Midbrain (tissue), 1 donor: ENCODE results near the gene PRKAR1B.
A peak's percentile ranks its signal among the peaks of the same experiment; 100 is the strongest.
"Not testable (repeated sequence)": the region's sequence is repeated elsewhere in the genome, so short reads cannot be mapped to it uniquely, and the experiment has no call there.

ENCODE experiments used
- DNase-seq: peaks from one replicate; lab custom pipeline; 2025; lab: John Stamatoyannopoulos, UW

The PRKAR1B gene

DNA sequence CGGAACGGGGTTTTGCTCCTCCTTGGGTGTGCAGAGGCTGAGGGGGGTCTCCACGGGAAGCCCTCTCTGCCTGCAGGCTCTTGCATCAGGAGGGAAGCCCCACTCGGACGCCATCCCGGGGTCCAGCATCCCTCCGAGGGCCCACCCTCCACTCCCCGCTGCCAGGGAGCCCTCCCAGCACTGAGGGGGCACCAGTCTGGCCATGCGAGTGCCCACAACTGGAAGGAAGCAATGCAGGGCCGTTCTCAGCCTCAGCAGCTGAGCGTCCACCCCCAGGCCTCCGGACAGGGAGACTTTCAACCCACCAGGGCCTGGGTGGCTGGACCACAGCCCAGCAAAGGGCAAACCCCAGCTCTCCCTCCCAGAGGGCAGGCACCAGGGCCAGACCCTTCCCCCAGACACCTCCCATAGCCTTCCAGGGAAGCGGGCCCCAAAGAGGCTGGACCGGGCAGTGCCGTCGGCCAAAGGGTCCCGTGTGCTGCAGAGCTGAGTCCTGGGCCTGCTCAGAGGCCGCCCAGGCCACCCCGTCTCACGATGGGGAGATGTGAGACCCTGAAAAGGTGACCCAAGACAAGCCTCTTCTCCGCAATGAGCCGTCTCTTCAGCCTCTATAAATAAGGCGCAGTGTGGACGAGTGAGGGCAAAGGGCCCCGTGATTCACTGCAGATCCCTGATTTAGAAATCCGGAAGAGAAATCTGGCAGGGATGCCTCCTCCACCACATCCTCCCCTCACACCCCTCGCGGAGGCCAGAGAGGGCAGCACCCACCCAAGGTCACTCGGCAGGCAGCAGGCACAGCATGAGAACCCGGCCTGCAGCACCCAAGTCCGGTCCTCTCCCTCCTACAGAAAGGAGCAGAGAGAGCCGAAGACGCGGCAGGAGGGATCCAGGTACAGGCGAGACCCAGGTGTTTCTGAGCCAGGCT lies 82.4 kb downstream of the PRKAR1B start:
- no peak for DNase-seq

DNA sequence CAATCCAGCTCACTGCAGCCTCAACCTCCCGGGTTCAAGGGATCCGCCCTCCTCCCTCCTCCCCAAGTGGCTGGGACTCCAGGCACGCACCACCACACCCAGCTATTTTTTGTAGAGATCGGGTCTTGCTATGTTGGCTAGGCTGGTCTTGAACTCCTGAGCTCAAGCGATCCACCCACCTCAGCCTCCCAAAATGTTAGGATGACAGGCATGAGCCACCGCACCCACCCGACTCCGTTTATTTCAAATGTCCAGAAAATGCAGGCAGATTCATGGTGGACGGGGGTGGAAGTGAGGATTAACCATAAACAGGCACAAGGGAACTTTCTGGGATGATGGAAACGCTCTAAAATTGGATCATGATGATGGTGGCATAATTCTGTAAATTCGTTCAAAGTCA lies 85.1 kb downstream of the PRKAR1B start:
- no peak for DNase-seq

DNA sequence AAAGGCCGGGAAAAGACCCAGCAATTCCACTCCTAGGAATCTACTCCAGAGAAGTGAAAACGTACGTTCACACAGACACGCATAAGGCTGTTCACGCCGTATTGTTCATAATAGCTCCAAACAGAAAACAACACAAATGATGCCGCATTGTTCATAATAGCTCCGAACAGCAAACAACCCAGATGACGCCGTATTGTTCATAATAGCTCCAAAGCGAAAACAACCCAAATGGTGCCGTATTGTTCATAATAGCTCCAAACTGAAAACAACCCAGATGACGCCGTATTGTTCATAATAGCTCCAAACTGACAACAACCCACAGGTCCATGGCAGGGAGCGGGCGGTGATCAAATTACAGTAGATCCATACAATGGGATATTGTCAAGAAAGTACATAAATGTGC lies 85.8 kb downstream of the PRKAR1B start:
- DNase-seq = no peak

DNA sequence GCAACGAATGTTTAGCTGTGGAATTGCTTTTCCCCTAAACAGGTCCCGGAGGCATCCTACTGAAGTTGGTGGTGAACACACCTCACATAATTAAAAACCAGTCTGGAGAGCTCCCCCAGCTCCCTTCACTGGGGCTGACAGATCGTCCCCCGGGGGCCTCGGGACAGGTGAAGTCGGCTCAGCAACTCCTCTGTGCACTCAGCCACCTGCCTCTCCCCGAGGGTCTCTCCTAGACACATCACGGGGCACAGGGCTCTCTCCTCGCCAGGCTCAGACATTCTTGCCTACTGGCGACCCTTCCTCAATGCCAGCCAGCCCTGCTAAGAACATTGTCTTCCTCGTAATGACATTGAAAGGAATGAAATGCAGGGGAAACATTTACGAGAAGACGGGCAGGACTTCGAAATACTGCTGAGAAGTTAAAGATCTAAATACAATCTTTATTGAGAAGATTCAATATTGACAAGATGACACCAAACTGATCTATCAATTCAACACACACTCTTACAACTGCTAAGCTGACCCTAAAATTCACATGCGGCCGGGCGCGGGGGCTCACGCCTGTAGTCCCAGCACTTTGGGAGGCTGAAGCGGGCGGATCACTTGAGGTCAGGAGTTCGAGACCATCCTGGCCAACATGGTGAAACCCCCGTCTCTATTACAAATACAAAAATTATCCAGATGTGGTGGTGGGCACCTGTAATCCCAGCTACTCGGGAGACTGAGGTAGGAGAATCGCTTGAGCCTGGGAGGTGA lies 88.6 kb downstream of the PRKAR1B start:
- DNase-seq = no peak

DNA sequence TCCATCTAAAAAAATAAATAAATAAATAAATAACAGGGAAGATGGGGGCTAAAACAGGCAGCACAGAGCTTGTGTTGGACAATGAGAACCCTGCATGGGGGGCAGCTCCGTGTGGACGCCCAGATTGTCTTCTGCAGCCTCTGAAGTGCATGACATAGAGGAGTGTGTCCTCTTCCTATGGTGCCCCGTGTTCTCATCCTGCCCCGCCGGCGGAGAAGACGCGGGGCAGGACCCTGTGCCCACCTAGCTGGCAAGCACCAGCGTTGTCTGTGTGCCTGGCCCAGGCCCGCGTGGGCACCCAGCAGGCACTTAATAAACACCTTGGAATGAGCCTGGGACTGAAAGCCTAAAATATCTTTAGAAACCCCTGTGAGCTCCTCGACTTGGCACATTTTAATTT lies 89.3 kb downstream of the PRKAR1B start:
- DNase-seq = no peak

DNA sequence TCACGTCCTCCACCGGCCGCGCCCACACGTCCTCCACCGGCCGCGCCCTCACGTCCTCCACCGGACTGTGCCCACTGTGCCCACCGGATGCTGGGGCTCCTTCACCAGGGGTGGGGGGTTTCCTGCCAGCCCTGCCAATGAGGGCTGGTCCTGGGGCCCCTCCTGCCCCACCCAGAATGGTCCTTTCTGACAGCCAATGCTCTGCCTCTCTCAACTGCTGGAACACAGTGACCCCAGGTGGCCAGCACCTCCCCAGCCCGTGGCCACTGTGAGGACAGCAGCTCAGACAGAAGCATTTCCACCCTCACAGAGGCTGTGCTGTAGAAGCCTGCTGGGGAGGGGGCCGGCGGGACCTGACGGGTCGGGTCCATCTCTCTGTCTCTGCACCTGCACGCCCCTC lies 90.7 kb downstream of the PRKAR1B start:
- peak; percentile 25 for DNase-seq

DNA sequence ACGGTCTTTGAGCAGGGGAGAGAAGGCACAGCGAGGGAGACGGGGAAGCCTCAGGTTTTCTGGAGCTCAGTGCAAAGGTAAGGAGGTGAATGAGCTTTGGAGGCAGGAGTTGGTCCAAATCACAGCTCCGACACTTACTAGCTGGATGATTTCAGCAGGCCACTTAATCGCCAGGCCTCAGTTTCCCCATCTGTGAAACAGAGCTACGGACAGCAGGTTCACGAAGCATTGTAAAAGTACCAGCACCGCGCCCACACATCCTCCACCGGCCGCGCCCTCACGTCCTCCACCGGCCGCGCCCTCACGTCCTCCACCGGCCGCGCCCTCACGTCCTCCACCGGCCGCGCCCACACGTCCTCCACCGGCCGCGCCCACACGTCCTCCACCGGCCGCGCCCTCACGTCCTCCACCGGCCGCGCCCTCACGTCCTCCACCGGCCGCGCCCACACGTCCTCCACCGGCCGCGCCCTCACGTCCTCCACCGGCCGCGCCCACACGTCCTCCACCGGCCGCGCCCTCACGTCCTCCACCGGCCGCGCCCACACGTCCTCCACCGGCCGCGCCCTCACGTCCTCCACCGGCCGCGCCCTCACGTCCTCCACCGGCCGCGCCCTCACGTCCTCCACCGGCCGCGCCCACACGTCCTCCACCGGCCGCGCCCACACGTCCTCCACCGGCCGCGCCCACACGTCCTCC lies 91.2 kb downstream of the PRKAR1B start:
- DNase-seq = not testable (repeated sequence)

DNA sequence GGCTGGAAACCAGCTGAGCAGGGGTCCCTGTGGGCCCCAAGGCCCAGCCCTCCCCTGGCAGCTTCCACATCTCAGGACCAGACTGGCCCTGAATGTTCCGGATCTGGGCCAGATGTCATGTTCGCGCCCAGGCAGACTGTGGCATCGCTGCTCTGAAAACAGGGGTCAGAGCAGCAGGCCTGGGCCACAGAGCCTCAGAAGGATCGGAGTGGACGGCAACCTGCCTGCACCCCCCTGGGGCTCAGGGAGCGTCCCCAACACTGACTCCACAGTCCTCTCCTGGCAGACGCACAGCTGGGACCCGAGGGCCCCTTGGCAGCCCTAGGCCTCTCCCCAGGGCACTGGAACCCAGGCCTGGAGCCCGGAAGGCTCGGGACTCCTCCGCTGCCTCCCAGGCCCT lies 91.9 kb downstream of the PRKAR1B start:
- no peak for DNase-seq

DNA sequence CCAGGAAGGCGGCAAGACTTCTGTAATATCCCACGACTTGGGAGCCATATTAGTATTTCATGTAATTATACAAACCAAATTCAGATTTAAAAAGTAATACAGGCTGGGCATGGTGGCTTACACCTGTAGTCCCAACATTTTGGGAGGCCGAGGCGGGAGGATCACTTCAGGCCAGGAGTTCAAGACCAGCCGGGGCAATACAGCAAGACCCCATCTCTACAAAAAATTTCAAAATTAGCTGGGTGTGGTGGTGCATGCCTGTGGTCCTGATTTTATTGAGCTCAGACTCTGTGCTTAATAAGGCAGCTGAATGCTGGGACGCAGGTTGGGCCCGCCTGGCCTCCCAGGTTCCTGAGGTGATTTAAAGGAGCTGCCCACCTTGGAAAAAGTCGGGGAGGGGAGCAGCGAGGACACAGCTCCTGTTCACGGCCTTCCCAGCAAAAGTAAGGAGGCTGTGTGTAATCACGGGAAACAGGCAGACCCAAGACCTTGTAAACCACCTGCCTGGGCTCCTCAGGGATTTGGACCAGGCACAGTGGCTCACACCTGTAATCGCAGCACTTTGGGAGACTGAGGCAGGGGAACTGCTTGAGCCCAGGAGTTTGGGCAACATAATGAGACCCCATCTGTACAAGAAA lies 93.6 kb downstream of the PRKAR1B start:
- DNase-seq = no peak

DNA sequence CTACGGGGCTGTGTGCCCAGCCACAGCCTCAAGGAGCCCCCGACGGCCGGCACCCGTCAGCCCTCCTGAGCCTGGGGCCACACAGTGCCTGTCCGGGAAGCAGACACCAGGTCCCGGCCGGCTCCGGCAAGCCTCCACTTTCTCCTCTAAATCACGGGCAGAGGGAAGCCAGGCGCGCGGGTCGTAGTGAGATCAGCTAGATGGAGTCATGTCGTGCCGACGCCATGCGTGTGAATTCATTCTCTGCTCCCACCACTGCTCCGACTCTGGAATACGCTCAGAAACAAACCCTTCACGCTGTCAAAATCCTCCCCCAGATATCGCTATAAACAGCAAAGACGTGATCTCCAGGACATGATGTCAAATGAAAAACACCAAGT lies 94.3 kb downstream of the PRKAR1B start:
- no peak for DNase-seq

DNA sequence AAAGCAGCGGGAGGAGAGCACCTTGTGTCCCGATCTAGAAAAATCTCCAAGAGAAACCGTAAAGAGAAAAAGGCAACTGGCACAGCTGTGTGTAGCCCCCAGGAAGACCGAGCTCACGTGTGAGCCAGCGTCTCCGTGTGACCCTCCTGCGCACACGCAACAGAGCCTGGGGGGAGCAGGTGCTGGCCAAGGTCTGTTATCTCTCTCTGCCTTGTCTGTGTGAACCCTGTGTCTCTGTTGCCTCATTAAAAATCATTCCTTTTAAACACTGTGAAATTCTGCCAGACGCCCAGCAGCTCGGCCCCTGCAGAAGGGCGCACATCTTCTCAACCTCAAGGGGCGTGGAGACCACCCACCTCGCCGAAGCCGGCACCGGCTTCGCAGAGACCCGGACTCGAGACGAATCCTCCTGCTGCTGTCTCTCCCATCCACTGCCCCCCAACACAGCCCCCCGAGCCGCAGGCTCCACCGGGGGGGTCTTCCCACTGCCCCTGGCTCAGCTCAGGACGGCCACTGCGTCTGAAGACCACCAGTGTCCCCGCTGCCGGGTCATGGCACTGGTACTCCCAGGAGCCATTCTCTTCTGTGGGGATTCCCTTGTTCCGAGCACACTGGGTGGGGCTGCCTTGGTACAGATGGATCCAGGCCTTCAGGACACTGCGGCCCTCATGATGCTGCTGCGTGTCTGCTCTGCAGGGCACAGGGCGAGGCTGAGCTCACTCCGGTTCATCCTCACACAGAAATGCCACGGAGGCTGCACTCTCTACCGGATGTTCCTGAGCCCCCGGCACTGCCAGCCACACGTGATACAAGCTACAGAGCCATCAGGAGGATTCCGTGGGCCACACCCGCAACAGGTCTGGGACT lies 94.9 kb downstream of the PRKAR1B start:
- DNase-seq = no peak

DNA sequence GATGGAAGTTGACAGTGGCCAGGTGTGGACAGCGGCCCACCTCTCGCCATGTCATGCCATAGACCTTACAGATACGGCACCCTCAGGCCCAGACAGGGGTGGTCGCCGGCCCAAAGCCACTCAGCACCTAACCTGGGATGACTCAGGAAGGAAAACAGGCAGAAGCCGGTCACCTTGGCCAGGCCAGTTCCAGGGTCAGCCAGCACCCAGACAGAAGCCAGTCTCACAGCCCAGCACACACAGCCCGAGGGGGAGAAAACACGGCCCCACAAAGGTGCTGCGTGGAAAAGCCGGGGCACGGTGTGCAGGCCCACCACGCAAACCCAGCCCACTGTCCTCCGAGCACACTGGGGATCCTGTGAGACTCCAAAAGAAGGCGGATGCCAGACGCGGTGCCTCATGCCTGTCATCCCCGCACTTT lies 95.8 kb downstream of the PRKAR1B start:
- no peak for DNase-seq

DNA sequence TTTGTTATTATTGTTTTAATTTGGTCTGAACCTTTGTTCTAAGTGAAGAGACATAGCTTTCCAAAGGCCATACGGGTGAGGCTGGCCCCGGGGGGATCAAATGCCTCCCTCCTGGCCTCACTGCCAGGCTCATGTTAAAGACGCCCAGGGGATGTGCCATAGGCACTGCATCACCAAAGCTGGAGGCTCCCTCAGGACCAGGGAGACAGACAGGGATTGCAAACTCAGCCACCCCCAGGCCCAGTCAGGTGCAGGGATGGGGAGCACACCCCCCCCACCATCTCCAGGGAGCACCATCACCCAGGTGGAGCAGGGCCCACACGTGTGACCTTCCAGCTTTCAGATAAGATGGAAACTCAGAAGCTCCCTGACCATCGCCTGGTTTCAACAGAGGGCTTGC lies 96.5 kb downstream of the PRKAR1B start:
- DNase-seq = no peak

DNA sequence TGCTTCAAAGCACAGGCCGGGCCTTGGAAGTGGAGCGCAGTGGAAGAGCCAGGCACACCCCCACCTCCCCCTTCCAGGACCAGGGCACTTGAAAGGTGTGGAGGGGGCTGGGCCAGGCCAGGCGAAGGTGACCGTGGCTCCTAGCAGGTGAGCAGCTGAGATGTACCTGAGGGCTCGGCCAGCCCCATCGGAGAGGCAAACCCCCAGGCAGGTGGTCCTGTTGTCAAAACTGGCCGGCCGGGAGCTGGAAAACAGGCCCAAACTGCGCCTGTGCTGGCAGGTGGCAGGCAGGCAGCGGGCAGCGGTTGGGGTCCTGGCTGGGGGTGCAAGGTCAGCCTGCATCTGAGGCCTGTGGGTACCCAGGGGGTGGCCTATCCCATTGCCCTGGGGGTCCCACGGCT lies 97.0 kb downstream of the PRKAR1B start:
- no peak for DNase-seq

DNA sequence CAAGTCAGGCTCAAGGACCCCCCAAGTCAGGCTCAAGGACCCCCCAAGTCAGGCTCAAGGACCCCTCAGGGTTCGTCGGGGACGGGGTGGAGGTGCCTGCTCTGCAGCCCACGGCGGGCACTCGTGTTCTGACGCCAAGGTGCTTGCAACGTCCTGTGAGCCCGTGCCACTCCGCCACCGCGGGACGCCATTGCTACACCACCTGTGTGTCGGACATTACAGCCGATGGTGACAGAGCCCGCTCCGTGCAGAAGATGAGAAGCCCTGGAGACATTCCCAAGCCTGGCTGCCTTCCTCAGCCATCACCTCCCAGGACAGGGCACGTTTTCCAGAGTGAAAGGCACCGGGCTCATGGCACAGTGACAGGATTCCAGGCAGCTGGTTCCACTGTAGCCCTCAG lies 98.3 kb downstream of the PRKAR1B start:
- DNase-seq = no peak

DNA sequence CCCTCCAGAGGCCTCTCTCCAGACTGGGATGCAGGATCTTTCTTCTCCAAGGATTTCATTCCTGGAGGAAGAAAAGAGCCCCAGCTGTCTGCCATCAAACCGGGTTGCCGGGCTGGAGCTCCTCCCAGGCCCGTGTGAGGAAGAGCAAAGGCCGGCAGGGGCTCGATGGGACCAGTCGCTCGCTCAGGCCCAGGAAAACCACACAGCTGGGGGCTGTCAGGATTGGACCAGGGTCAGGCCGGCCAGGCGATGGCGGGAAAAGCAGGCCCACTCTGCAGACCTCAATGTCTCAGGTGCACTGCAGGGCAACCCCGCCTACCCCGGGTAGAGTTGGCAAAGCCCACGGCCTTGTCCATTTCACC lies 98.7 kb downstream of the PRKAR1B start:
- DNase-seq = no peak

DNA sequence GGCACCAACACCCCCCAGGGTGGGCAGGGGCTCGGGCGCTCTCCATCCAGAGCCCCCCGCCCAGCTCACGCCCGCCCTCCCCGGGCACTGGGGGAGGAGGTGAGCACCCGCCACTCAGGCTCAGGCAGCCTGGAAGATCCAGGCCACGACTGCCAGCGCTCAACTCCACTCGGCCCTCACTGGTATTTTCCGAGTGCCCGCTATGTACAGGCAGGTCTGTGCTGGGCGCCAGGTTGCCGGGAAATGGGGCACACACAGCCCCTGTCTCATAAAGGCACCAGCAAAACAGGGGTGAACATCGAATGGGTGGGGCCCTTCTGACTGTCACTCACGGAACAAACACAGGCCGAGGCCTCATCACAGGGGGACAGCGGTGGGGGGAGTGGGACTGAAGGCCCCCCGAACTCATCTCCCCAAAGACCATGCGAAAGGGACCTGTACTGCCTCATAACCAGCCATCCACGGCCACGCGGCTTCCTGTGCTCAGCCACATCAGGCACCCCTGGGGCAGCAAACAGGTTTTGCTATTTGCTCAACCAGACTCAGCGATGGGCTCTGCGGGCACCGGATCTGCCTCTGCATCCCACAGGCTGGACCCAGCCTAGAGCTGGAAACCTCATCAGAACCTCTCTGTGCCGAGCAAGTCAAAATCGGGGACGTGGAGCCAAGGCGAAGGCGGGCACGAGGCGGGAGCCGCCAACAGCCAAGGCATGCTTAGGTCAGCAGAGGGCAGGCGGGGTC lies 99.2 kb downstream of the PRKAR1B start:
- DNase-seq = no peak

DNA sequence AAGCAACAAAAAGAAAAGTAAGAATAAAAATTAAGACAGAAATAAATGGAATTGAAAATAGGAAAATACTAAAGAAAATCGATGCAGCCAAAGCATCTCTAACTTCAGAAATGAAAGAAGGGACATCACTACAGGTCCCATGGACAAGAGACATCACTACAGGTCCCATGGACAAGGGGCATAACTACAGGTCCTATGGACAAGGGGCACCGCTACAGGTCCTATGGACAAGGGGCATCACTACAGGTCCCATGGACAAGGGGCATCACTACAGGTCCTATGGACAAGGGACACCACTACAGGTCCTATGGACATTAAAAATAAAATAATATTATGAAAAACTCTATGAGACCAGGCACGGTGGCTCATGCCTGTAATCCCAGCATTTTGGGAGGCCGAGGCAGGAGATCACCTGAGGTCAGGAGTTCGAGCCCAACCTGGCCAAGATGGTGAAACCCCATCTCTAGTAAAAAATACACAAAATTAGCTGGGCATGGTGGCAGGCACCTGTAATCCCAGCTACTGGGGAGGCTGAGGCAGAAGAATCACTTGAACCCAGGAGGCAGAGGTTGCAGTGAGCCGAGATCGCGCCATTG lies 101.6 kb downstream of the PRKAR1B start:
- DNase-seq = no peak

DNA sequence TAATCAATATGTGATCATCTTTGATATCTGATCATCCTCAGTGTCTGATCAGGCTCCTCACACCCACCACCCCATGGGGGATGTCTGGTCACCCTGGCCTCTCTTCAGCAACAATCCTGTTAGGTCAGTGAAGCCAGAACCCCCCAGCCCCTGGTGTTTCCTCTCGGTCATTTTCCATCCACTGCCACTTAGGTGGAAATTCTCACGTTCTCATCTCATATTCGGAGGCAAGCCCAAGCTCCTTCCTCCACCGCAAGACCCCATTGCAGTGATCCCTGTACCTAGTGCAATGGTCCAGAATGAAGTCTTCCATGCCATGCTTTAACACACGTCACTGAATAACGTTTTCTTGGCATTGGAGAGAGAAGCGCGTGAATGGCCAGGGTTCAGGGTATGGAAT lies 103.6 kb downstream of the PRKAR1B start:
- no peak for DNase-seq
